Measurements from ENCODE around the gene SRCAP.

- no peak for TF ChIP-seq CTCF (optimal IDR thresholded peaks at IDR 0.05 in 1 of 3, IDR thresholded peaks at IDR 0.05 in 1 of 3, conservative IDR thresholded peaks at IDR 0.05 in 1 of 3; ENCODE audit: extremely low read depth in 1 of 3, insufficient read depth in 2 of 3, low read length in 3 of 3)
- TF ChIP-seq EZH2 (IDR thresholded peaks at IDR 0.05; ENCODE audit: low read length) = no peak
Observed at GRCh38 chr16:30769379-30770089, 70.6 kb downstream of the SRCAP start.

All from keratinocyte (primary cell).